Measurements from ENCODE around the gene MSGN1. TPM values are rescaled to one million over a fixed set of nuclear protein-coding genes. Genes with fewer than 3 reads are reported as not detected.

The MSGN1 gene
- total and polyA plus RNA-seq, 12 donors = 0.55 TPM; not detected in 11

- 50 to 66% (median 59%) methylated on average over 3 of the region's 3 CpGs for WGBS, 4 donors
- Histone ChIP-seq H3K36me3 (replicated peaks in 1 of 2) (no peaks in the 10 kb centered on the region), H3K4me3 (no peak overlapping the region), H3K27me3 (no peaks in the 10 kb centered on the region), H3K9me3 (replicated peaks in 1 of 3) (no peaks in the 10 kb centered on the region), H3K4me1 (replicated peaks in 1 of 2) (no peaks in the 10 kb centered on the region), H3K27ac (no peak overlapping the region)
- no peak for TF ChIP-seq POLR2A (IDR thresholded peaks at IDR 0.05)
- no peak for TF ChIP-seq CTCF (IDR thresholded peaks at IDR 0.05)
- intact Hi-C loops (cut with DNase I) = no loop called here
- no peak for DNase-seq
Observed at GRCh38 chr2:17804358-17804757, 11.9 kb upstream of the MSGN1 start.

- Histone ChIP-seq H3K4me3 (no peak overlapping the region), H3K4me1 (replicated peaks in 1 of 2) (no peaks in the 10 kb centered on the region), H3K27me3 (no peaks in the 10 kb centered on the region), H3K36me3 (replicated peaks in 1 of 2) (no peaks in the 10 kb centered on the region), H3K9me3 (replicated peaks in 1 of 3) (no peaks in the 10 kb centered on the region), H3K27ac (no peak overlapping the region)
- 57 to 67% (median 61%) methylated on average over 2 of the region's 2 CpGs for WGBS, 4 donors
- intact Hi-C loops (cut with DNase I) = no loop called here
- TF ChIP-seq CTCF (IDR thresholded peaks at IDR 0.05) = no peak
- TF ChIP-seq POLR2A (IDR thresholded peaks at IDR 0.05) = no peak
- no peak for DNase-seq
Observed at GRCh38 chr2:17805166-17805565, 11.1 kb upstream of the MSGN1 start.

GRCh38 chr2:17805717-17806363, 10.4 kb upstream of the MSGN1 start:
- Histone ChIP-seq H3K27ac (no peak overlapping the region), H3K9me3 (replicated peaks in 1 of 3) (no peaks in the 10 kb centered on the region), H3K27me3 (no peaks in the 10 kb centered on the region), H3K36me3 (replicated peaks in 1 of 2) (no peaks in the 10 kb centered on the region), H3K4me1 (replicated peaks in 1 of 2) (no peaks in the 10 kb centered on the region), H3K4me3 (no peak overlapping the region)
- WGBS, 4 donors = 75 to 87% (median 83%) methylated on average over 7 to 8 of the region's 8 CpGs
- intact Hi-C loops (cut with DNase I) = no loop called here
- no peak for TF ChIP-seq CTCF (IDR thresholded peaks at IDR 0.05)
- TF ChIP-seq POLR2A (IDR thresholded peaks at IDR 0.05) = no peak
- DNase-seq = no peak

- Histone ChIP-seq H3K4me1 (replicated peaks in 1 of 2) (peaks cover 5 to 8% of the 10 kb centered on the region in 2 donors), H3K27me3 (no peaks in the 10 kb centered on the region), H3K9me3 (replicated peaks in 1 of 3) (no peaks in the 10 kb centered on the region), H3K4me3 (no peak overlapping the region), H3K27ac (no peak overlapping the region), H3K36me3 (replicated peaks in 1 of 2) (no peaks in the 10 kb centered on the region)
- TF ChIP-seq POLR2A (IDR thresholded peaks at IDR 0.05) (no peak), CTCF (IDR thresholded peaks at IDR 0.05) (no peak)
- 40 to 51% (median 44%) methylated on average over 5 of the region's 5 CpGs for WGBS, 4 donors
- DNase-seq = no peak
- intact Hi-C loops (cut with DNase I) = no loop called here
Observed at GRCh38 chr2:17813010-17813741, 3.1 kb upstream of the MSGN1 start.
